Activated CD4-positive, alpha-beta T cell treated with anti-CD3 and anti-CD28 coated beads, Interleukin-2, amount 10 ng/mL, durations not matched to agents 24 days and 14 days (primary cell): ENCODE results near the gene PPP2R3B. TPM values are rescaled to one million over a fixed set of nuclear protein-coding genes. Genes with fewer than 3 reads are reported as not detected.

Source experiments
- DNase-seq: peaks from one replicate; pipeline ENCODE4 v3.0.0; 2022
- H3K27ac Mint-ChIP-seq: one replicate; pipeline ENCODE4 v1.8.0; 2022; ENCODE audit warnings: mild to moderate bottlenecking, mixed read lengths
- H3K27me3 Mint-ChIP-seq: one replicate; pipeline ENCODE4 v1.8.0; 2022; ENCODE audit warnings: mixed read lengths
- H3K36me3 Mint-ChIP-seq: one replicate; pipeline ENCODE4 v1.8.0; 2022; ENCODE audit warnings: low read depth, mild to moderate bottlenecking, mixed read lengths
- H3K4me1 Mint-ChIP-seq: one replicate; pipeline ENCODE4 v1.8.0; 2021; ENCODE audit warnings: mixed read lengths
- H3K4me3 Mint-ChIP-seq: one replicate; pipeline ENCODE4 v1.8.0; 2022; ENCODE audit warnings: mild to moderate bottlenecking, moderate library complexity, mixed read lengths
- H3K9me3 Mint-ChIP-seq: one replicate; pipeline ENCODE4 v1.8.0; 2021; ENCODE audit warnings: mixed read lengths
- intact Hi-C: fragments of 100-400 bp; cut with micrococcal nuclease; formaldehyde crosslinking; loops from one replicate; pipeline ENCODE4 v1.15.1; 2023
- total RNA-seq: library from RNA; stranded (reverse); gene quantifications from 2 replicates; pipeline ENCODE4 v1.2.3, GENCODE V29; 2022

The PPP2R3B gene
- total RNA-seq, 1 donor from 2014 or later: 47.8 TPM

- DNase-seq: no peak
- Mint-ChIP-seq H3K4me1 (no peaks in the 10 kb centered on the region), H3K27ac (no peak overlapping the region), H3K27me3 (no peaks in the 10 kb centered on the region), H3K36me3 (peaks cover 17% of the 10 kb centered on the region), H3K9me3 (no peaks in the 10 kb centered on the region), H3K4me3 (no peak overlapping the region)
- intact Hi-C loops: no loop called here
Measured at GRCh38 chrX:349196-349595, 37.5 kb downstream of the PPP2R3B start.

DNA sequence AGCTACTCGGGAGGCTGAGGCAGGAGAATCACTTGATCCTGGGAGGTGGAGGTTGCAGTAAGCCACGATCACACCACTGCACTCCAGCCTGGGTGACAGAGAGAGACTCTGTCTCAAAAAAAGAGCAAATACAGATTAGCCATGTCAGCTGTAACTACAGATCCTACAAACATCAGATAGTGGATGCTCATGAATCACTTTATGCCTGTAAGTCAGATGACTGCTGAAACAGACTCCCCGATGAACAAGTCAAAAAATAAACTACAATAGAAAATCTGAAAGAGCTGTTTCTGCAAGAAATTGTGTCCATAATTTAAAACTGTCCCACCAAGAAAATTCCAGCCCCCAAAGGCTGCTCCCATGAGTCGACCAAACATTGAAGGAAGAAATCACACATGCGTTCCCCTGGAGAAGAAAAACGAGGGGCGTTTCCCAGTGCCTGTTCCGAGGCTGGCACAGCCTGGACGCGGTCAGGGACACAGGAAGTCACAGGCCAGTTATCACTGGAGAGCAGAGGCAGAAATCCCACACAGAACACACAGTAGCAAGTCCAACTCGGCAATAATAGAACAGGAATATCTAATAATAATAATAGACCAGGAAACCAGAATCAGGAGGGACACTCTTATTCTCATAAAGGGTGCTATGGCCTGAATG, 38.1 kb downstream of the PPP2R3B start:
- DNase-seq: no peak
- Mint-ChIP-seq H3K4me1 (no peaks in the 10 kb centered on the region), H3K27ac (no peak overlapping the region), H3K36me3 (peaks cover 17% of the 10 kb centered on the region), H3K9me3 (no peaks in the 10 kb centered on the region), H3K4me3 (no peak overlapping the region), H3K27me3 (no peaks in the 10 kb centered on the region)
- intact Hi-C loops: no loop called here

DNA sequence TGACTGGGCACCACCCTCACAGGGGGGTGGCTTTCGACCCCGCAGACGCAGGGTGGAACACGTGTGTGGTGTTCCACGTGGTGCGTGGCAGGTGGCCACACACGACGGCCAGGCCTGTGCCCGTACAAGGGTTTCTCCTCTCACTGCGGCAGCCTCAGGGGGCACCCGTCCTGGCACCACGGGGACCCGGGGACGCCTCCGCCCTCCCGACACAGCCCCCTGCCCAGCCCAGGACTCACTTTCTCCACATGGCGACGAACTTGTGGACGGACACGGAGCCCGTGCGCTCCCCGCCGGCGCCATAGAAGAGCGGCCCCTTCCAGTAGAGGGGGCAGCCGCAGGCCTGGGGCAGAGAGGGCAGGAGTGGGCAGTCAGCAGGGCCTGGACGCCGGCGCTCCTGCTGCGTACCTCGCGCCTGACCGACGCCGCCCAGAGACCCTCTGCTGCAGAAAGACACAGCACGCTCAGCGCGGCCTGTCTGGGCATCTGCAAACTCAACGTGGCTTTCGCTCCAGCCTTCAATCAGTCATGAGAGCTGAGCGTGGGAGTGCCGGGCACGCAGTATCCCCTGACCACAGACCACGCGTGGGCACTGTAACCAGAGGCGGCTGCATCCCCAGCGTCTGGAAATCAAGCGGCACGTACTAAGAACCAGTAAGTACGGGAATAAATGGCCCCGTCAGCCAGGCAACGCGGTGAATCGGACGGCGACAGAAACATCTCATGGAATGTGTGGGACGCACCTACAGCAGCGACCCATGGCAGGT, 39.2 kb downstream of the PPP2R3B start:
- DNase-seq: no peak
- Mint-ChIP-seq H3K4me1 (no peaks in the 10 kb centered on the region), H3K36me3 (peaks cover 17% of the 10 kb centered on the region), H3K4me3 (no peak overlapping the region), H3K27ac (no peak overlapping the region), H3K27me3 (no peaks in the 10 kb centered on the region), H3K9me3 (no peaks in the 10 kb centered on the region)
- intact Hi-C loops: no loop called here

DNA sequence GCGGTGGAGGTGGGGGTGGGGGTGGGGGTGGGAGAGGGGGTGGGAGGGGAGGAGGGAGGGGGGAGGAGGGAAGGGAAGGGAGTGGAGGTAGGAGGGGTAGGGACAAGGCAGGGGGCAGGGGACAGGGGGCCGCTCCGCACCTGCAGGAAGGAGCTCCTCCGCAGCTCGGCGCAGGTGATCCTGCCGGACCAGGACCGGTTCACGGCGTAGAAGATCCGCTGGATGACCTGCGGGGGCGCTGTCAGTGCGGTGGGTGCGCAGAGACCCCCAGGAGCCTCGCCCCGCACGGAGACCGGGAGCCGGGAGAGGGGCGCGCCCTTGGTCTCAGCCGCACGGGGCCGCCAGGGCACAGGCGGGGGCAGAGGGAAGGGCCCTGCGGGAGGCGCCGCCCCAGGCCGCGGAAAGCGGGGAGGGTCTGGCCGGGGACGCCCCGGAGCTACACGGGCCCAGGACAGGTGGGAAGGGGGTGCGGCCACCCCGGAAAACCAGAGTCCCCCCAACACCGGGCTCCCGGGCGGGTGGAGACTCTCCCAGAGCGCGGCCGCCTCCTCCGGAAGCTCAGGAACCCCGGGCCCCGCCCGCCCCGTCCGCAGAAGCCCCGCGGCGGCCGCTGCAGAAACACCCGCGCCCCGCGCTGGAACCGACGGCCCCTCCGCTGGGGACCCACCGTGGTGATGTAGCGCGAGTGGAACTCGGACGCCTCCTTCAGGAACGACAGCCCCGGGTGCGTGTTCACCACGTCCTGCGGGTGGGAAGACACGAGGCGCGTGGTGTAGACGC, 40.5 kb downstream of the PPP2R3B start:
- intact Hi-C loops: no loop called here
- H3K27ac Mint-ChIP-seq: no peak overlapping the region
- no peaks in the 10 kb centered on the region for H3K27me3 Mint-ChIP-seq
- H3K4me3 Mint-ChIP-seq: no peak overlapping the region
- no peaks in the 10 kb centered on the region for H3K4me1 Mint-ChIP-seq
- no peaks in the 10 kb centered on the region for H3K9me3 Mint-ChIP-seq
- DNase-seq: no peak
- H3K36me3 Mint-ChIP-seq: peaks cover 26% of the 10 kb centered on the region

DNA sequence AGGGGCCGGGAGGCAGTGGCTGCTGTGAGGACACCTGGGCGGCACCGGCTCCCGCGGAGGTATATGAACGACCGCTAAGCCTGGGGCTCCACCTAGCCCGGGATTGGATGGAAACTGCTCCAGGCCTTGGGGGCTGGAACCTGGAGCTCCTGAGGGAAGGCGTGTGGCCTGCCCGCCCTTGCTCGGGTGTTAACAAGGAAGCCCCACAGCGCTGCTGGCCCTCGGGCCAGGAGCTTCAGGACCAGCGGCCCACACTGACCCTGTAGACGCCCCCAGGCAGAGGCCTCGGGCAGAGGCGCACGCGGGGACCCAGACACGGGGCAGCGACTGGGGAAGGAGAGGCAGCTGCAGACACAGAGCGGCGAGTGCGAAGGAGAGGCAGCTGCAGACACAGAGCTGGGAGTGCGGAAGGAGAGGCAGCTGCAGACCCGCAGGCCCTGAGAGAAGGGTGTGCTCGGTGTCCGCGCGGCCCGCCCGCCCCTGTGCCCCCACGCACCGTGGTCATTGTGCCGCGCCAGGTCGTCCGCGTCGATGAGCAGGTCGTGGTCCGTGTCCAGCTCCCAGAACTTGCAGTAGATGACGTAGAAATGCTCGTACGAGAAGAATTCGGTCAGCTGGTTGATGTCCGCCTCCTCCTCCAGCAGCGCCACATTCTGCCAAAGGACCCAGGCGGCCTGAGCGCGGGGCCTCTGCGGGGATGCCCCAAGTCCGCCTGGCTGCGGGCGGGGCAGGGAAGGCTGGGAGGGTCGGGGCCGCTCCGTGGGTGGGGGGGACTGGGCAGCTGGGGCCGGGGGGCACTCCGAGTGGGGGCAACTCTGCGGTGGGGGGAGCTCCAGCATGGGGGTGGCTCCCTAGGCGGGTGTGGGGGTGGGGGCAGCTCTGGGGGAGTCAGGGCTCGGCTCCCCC, 41.4 kb downstream of the PPP2R3B start:
- no peaks in the 10 kb centered on the region for H3K9me3 Mint-ChIP-seq
- intact Hi-C loops: no loop called here
- peaks cover 32% of the 10 kb centered on the region for H3K36me3 Mint-ChIP-seq
- DNase-seq: no peak
- H3K4me3 Mint-ChIP-seq: no peak overlapping the region
- H3K27ac Mint-ChIP-seq: no peak overlapping the region
- no peaks in the 10 kb centered on the region for H3K27me3 Mint-ChIP-seq
- H3K4me1 Mint-ChIP-seq: no peaks in the 10 kb centered on the region

DNA sequence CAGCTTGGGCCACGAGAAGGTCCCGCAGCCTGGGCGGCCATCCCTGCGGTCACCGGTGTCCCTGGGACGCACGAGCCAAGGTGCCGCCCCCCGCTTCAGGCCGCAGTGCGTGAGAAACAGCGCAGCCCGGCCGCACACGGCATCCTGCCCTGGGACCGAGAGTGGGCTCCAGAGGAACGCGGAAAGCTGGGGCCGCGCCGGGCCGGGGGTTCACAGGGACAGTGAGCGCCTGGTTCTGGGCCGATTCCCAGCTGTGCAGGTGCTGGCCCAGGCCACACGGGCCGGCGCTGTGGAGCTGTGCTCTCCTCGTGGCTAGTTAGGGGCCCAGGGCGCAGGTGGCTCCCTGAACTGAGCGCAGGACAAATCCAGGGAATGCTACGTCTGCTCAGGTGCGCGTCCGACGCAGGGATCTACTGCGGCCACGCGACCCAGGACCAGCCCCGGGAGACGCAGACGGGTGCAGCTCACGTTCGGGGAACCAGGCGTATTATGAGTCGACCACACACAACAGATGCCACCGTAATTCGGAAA, 42.3 kb downstream of the PPP2R3B start:
- no peak overlapping the region for H3K4me3 Mint-ChIP-seq
- no peaks in the 10 kb centered on the region for H3K27me3 Mint-ChIP-seq
- DNase-seq: no peak
- no peak overlapping the region for H3K27ac Mint-ChIP-seq
- intact Hi-C loops: no loop called here
- H3K4me1 Mint-ChIP-seq: no peaks in the 10 kb centered on the region
- peaks cover 32% of the 10 kb centered on the region for H3K36me3 Mint-ChIP-seq
- H3K9me3 Mint-ChIP-seq: no peaks in the 10 kb centered on the region

GRCh38 chrX:341541-342101, 45.1 kb downstream of the PPP2R3B start:
- DNase-seq: no peak
- intact Hi-C loops: no loop called here
- peaks cover 45% of the 10 kb centered on the region for H3K36me3 Mint-ChIP-seq
- no peaks in the 10 kb centered on the region for H3K4me1 Mint-ChIP-seq
- H3K9me3 Mint-ChIP-seq: no peaks in the 10 kb centered on the region
- no peaks in the 10 kb centered on the region for H3K27me3 Mint-ChIP-seq
- no peak overlapping the region for H3K4me3 Mint-ChIP-seq
- no peak overlapping the region for H3K27ac Mint-ChIP-seq

DNA sequence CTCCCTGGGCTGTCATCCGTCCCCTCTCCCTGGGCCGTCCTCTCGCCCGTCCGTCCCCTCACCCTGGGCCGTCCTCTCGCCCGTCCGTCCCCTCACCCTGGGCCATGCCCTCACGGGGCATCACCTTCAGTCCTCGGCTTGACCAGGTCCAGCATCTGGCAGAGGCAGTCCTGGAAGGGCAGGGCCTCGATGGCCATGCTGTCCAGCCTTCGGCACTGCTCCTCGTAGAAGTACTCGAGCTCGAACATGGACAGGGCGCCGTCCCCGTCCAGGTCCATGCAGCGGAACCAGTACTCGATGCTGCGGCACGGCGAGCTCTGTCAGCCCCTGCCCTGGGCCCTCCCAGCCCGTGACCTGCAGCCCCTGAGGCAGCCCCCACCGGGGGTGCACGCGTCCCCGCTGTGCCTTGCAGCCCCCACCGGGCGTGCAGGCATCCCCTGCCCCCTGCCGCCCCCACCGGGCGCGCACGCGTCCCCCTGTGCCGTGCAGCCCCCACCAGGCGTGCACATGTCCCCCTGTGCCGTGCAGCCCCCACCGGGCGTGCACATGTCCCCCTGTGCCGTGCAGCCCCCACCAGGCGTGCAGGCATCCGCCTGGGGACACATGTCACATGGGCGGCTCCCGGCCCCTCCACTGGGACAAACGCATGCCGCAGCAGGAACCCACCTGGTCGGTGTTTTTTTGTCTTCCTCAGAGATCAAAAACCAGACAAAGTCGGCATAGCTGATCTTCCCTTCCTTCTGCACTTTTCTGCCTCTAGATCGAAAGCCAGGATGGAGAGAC, 45.9 kb downstream of the PPP2R3B start:
- Mint-ChIP-seq H3K36me3 (peaks cover 50% of the 10 kb centered on the region), H3K27me3 (no peaks in the 10 kb centered on the region), H3K9me3 (no peaks in the 10 kb centered on the region), H3K4me3 (no peak overlapping the region), H3K4me1 (no peaks in the 10 kb centered on the region), H3K27ac (no peak overlapping the region)
- no peak for DNase-seq
- intact Hi-C loops: no loop called here

GRCh38 chrX:340121-340520, 46.6 kb downstream of the PPP2R3B start:
- no peak for DNase-seq
- no peak overlapping the region for H3K4me3 Mint-ChIP-seq
- H3K27ac Mint-ChIP-seq: no peak overlapping the region
- peaks cover 48% of the 10 kb centered on the region for H3K36me3 Mint-ChIP-seq
- intact Hi-C loops: no loop called here
- no peaks in the 10 kb centered on the region for H3K9me3 Mint-ChIP-seq
- H3K27me3 Mint-ChIP-seq: no peaks in the 10 kb centered on the region
- no peaks in the 10 kb centered on the region for H3K4me1 Mint-ChIP-seq

- intact Hi-C loops: no loop called here
- Mint-ChIP-seq H3K4me1 (no peaks in the 10 kb centered on the region), H3K27me3 (no peaks in the 10 kb centered on the region), H3K27ac (no peak overlapping the region), H3K9me3 (no peaks in the 10 kb centered on the region), H3K4me3 (no peak overlapping the region), H3K36me3 (peaks cover 41% of the 10 kb centered on the region)
- no peak for DNase-seq
Measured at GRCh38 chrX:338836-339400, 47.8 kb downstream of the PPP2R3B start.

DNA sequence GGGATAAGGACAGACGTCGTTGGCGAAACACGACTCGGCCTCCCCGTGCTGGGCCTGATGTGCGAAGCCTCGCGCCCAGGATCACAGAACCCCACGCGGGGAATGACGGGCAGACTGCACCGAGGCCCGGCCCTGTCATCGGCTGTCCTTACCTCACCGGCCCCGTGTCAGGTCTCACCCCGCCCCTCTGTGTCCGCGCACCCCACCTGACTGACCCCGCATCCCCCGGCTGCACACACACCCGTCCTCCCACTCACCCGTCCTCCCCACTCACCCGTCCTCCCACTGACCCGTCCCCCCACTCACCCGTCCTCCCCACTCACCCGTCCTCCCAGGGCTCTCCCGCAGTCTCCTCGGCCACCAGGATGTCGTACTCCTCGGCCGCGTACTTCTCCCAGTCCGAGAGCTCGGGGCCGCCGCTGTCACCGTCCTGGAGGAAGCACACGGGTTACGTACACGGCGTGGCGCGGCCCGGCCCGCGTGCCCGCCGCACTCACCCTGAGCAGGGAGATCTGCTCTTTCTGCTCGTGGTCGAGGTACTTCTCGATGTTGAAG, 48.3 kb downstream of the PPP2R3B start:
- Mint-ChIP-seq H3K27me3 (no peaks in the 10 kb centered on the region), H3K36me3 (peaks cover 41% of the 10 kb centered on the region), H3K4me1 (no peaks in the 10 kb centered on the region), H3K9me3 (no peaks in the 10 kb centered on the region), H3K4me3 (no peak overlapping the region), H3K27ac (no peak overlapping the region)
- intact Hi-C loops: no loop called here
- no peak for DNase-seq

GRCh38 chrX:337331-337831, 49.3 kb downstream of the PPP2R3B start:
- intact Hi-C loops: no loop called here
- no peaks in the 10 kb centered on the region for H3K9me3 Mint-ChIP-seq
- H3K4me3 Mint-ChIP-seq: no peak overlapping the region
- H3K4me1 Mint-ChIP-seq: no peaks in the 10 kb centered on the region
- no peak for DNase-seq
- no peaks in the 10 kb centered on the region for H3K27me3 Mint-ChIP-seq
- no peak overlapping the region for H3K27ac Mint-ChIP-seq
- peaks cover 42% of the 10 kb centered on the region for H3K36me3 Mint-ChIP-seq
